HG03558 (cell line): Measurements from ENCODE around the gene TRIP12.
"Not testable (repeated sequence)": the region's sequence is repeated elsewhere in the genome, so short reads cannot be mapped to it uniquely, and the experiment has no call there.

Experiments used
- ATAC-seq: cut with Tn5 transposase; IDR thresholded peaks from one replicate; pipeline ENCODE4 v1.9.1; 2021; ENCODE audit warnings: moderate number of reproducible peaks; ENCODE audit not compliant: unreplicated experiment; ENCODE audit errors: extremely low read depth

TRIP12 gene

DNA sequence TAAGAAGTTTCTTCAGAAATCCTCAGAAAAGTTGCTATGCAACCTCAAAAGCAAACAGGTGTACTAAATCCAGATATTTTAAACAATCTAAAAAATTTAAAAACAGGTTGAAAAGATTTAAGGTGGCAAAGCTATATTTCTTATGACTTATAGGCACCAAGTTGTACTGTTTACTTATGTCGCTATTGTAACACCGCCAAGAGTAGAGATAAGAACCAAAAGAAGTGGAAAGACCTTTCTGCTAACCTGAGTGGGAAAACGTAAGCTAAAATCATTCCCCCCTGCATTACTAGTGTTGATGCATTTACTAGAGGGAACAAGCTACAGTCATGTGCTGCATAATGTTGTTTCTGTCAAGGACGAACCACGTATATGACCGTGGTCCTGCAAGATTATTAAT lies 83.1 kb downstream of the TRIP12 start:
- no peak for ATAC-seq

DNA sequence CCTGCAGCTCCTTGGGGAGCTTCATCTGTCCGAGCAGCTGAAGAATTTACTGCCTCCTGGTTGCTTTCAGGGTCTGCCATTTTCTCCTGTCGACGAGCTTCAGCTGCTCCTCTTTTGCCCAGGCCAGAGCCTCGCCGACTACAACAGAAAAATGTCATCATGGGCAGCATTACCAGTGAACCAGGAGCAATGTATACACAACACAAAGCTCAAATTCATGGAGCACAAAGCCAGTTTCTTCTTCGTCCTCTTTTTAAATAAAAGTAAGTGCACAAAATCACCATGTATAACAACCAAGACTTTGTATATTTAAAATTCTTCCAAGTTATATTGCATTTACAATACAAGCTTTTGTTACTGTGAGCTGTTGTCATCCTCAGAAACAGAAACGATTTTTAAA lies 85.0 kb downstream of the TRIP12 start:
- no peak for ATAC-seq

DNA sequence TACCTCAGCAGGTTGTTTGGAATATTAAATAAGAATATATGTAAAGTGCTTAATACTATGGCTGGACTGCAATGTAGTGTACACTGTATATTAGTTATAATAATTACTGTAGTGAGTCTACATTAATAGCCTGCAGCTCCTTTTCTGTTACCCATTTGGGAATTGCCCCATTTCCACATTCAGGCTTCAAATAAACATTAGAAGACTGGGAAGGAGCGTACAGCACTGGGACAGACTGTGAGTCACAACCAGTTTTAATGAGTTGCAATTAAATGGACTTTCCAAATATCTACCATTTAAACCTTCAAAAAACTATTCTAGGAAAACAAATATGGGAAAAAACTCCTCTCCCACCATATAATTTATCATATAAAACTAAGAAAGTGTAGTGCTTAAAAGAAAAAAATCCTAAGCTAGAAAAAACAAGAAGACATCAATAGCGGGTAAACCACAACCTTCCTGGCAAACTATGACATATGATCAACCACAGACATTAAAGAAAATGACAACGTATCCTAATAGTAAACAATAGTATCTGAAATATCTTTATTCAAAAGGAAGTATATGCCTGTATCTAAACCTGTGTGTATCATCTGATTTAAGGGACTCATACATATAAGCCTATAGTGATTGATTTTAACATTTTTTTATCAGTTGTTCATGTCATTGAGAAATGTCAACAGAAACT lies 86.1 kb downstream of the TRIP12 start:
- ATAC-seq: no peak

DNA sequence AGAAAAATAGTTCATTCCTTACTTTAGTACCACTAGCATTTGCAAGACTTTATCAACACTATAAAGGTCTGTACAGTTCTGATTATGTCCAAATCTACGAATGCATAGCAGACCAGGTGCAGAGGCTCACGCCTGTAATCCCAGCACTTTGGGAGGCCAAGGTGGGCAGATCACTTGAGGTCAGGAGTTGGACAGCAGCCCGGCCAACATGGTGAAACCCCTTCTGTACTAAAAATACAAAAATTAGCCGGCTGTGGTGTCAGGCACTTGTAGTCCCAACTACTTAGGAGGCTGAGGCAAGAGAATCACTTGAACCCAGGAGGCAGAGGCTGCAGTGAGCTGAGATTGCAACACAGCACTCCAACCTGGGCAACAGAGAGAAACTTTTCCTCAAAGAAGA lies 87.4 kb downstream of the TRIP12 start:
- ATAC-seq: not testable (repeated sequence)

DNA sequence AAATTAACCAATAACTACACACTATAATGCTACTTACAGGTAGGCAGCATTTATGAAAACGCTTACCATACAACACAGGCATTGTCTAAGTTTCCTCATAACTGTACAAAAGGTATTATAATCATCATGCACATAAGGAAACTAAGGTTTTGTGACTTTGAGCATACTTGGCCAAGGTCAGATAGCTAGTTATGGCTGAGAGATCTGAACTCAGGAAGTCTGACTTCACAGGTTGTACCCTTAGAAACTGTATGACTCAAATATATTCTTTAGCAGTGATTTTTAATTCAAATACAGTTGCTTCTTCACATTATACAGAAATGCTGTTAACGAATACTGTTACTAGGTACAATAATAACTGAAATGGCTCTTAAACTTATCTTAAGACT lies 89.3 kb downstream of the TRIP12 start:
- ATAC-seq: no peak

DNA sequence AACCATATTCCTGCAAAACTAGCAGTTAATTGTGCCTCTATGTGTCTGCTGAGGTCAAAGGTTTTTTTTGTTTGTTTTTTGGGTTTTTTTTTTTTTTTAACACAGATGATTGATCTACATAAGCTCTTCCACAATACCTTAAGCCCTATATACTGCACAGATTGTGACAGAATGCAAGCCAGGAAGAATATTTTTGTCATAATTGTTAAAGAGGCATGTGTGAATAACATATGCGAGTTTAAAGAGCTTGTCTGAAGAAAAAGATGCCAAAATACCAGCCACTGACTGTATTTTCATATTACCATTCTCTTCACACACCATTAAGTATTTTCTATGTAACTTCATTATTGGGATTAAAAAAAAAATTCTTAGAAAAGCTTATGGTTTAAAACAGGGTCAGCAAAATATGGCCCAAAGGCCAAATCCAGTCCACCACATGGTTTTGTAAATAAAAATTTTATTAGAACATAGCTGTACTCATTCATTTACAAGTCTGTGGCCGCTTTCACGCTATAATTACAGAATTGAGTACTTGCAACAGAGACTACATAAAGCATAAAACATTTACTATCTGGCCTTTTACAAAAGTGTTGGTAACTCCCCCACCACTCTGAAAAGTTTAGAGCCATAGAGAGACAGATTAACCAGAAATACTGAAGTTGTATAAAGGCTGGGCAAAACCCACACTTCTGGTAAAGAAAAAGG lies 89.9 kb downstream of the TRIP12 start:
- no peak for ATAC-seq

DNA sequence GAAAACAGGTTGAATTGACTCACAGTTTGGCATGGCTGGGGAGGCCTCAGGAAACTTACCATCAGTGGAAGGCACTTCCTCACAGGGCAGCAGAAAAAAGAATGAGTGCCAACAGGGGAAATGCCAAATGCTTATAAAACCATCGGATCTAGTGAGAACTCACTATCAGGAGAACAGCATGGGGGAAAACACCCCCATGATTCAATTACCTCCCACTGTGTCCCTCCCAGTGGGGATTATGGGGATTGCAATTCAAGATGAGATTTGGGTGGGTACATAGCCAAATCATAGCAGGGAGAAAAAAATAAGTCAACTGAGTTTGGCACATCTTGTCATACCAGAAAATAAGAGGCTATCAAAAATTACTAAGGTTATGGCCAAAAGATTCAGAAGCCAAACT lies 96.3 kb downstream of the TRIP12 start:
- ATAC-seq: no peak

DNA sequence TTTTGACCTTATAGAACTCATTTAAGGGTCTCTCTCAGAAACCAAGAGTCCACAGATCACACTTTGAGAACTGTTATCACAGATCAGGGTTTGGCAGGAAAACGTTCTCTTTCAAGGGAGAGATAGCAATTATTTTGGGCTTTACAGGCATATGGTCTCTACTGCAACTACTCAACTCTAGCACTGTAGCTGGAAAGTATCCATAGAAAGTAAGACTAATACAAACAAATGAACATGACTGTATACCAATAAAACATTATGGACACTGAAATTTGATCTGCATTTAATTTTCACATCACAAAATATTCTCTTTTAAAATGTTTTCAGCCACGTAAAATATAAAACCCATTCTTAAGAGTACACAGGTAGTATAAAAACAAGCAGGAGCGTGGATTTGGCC lies 100.5 kb downstream of the TRIP12 start:
- ATAC-seq: no peak

DNA sequence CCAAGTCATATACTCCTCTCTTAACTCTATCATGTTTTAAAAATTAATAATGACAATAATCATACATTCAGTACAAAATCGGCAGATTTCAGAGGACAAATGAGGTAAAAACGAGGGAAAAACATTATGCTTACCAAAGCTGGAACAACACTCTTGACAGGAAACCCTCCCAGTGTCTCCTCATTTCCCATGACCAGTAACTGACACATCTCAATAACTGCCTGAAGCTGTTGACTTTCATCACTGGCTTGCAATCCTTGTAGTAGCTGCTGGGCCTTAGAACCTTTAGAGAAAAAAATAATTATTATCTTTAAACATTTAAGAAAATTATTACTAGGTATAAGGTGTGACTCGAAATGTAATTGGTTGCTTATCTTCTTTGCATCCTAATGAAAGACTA lies 103.6 kb downstream of the TRIP12 start:
- no peak for ATAC-seq

DNA sequence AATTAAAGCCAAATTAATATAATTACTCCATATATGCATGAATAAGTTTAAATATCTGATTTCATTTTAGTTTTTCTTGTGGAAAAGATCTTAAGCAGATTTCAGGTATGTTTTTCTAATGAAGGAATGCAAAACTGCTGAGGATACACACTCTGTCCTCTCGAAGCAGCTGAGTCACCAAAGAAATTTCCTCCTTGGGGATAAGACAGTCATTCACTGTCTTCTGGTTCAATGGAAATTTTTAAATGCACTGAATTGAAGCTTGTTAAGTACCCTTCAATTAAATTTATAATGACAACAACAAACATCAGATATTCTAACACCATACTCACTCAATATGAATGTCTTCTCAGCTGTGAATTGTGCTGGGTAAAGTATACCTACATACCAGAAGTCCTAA lies 106.0 kb downstream of the TRIP12 start:
- ATAC-seq: no peak

DNA sequence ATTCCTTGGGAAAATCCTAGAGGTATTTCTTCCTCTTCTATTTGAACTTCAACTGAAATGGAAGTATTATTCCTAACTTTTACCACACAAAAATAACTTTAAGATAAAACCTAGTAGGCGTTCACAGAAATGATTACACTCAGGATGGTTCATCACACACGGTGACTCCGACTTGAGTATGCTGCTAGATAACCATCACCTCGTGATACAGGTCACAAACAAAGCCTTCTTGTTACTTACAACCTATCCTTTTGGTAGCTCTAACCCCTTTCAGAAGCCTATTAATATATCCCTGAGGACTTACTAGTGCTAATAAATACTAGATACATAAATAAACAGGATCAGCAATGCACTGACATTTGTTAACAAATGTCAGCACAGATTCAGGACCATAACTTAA lies 106.5 kb downstream of the TRIP12 start:
- ATAC-seq: no peak

DNA sequence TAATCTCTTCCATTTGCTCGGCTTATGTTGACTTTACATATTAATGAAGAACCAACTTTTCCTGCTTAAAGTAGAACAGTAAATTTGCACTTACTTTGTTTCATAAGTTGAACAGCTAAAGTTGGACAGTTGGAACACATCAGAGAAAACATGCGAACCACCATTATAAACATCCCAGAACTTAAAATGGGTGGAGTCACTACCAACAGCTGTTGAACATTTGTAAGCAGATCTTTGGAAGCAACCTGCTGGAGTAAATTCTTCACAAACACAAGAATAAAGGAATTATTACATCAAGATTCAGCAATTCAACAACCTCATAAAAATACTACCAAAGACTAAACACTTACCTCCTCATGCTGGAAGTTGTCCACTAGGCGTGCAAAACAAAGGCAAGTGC lies 111.0 kb downstream of the TRIP12 start:
- ATAC-seq: no peak

DNA sequence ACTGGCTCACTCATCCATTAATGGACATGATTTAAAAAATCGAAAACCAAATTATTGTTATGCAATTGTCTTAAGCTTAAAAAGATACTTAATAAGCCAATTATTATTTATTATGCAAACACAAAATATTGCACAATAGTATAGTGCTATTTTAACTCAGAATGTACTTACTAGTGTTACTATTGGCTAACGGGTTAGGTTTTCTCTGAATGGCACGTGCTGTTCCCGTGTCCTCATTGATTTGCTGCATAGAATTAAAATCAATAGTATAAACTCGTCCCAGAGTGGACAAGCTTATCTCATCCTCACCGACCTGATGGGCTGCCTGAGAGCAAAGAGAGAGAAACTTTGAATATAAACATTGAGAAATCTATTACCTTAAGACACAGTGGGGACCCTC lies 116.2 kb downstream of the TRIP12 start:
- ATAC-seq: no peak

DNA sequence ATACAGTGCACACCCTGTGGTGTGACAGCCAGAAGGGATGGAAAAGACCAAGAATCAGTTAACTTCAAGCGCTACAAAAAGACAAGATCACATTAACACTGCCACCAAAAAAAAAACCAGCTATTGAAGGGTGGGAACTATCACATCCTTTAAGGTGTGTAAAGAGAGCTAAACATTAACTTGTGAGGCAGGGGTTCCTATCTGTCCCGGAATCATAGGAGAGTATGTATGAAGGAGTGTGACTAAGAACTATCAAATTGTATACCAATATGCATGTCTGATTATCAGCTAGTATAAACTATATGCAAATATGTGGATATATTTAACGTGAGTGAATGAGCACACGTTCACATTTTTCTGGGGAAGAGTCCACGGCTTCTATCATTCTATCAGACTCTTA lies 119.0 kb downstream of the TRIP12 start:
- no peak for ATAC-seq

DNA sequence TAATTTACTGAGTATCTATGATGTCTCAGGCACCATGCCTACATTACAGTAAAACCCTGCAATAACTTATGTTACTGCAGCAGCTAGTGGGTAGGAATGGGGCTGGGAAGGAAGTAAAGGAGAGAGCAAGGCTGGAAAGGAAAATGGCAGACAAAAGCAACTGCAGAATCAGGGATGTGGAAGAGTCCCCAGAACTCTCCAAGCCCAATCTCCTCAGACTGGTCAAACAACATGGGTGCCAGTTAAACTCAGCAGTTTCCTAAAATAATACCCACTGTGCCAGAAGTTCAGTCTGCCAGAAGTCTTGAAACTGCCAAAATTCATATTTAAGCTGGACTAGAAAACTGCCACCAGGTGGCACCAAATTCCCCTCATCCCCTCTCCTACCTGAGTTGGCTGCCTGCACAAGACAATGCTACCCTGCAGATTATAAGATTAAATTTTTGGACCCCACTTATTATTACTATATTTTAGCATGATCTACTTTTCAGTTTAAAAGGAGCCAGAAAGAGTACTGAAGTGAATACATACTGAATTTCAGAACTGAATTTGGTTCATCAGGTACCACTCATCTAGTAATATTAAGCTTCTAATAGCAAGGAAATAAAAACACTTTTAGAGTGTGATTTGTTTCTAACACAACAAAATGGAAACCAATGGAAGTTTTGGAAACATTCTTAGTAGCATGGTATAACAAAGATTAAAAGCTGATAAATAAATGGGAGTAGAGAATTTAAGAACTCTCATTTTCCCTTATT lies 120.6 kb downstream of the TRIP12 start:
- no peak for ATAC-seq

DNA sequence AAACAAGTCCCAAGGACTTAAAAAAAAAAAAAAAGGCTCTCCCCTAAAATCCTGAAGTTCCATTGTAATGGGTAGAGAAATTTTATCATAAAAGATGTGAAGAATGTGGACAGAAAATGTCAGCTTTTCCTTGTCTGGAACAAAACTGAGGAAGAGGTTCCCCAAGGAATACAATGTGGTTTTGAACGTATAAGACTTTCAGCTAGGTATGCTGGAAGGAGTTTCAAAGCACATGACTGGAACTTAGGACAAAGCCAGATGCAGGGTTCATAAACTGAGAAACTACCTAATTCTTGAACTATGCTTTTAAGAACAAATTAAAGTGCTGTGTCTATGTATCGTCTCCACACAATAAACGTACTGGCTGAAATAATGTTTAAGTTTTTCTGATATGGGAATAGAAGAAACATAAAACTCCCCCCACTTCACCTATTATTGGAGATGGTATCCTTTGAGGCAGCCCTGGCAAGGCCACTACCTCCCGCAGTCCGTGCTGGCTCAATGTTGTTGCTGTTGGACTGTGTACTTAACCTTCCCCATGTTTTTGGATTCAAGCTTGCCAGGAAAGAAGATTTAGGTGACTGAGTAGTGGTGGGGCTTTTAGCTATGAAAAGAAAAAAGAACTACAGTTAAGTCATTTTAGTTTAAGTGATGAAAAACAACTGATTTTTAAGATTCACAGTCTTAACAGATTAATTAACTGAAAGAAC lies 123.2 kb downstream of the TRIP12 start:
- ATAC-seq: no peak

DNA sequence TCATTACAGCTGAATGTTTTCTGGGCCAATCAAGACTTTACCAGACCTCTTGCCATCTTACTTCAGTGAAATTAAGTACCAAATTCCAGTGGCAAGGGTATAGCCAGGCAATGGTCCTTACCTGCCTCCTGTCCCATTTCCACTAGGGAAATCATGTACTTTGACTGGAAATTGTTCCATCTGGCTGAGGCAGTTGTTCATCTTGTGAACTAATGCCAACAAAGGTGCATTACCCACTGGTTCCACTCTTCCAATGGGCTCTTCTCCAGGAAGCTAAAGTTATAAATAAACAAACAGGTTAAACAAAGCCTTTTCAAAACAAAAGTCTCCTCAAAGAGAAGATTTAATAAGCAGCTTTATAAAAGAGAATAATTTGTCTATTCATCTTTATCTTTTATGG lies 126.8 kb downstream of the TRIP12 start:
- no peak for ATAC-seq

DNA sequence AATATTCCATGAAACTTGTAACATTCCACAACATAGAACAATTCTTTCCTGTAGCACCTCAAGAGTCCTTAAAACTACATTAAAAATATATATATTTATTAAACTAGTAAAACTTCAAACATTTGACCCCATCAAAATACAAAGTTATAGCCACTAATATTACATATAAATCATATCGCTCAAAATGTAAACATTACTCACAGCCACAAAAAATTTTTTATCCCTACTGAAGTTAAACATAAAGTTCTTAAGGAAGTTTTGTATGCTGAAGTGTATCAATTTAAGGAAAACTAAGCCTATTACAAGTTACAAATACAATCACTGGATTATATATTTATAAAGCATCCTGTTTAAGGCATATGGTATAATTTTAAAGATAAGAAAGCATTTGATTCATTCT lies 127.2 kb downstream of the TRIP12 start:
- no peak for ATAC-seq

DNA sequence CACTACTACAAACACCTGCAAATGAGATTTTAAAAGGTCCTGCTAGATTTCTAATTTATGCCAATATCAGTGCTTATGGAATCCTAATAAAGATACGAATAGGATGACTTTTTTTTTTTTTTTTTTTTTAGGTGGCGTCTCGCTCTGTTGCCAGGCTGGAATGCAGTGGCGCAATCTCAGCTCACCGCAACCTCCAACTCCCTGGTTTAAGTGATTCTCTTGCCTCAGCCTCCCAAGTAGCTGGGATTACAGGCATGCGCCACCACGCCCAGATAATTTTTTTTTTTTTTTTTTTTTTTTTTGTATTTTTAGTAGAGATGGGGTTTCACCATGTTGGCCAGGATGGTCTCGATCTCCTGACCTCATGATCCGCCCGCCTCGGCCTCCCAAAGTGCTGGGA lies 135.5 kb downstream of the TRIP12 start:
- ATAC-seq: not testable (repeated sequence)

DNA sequence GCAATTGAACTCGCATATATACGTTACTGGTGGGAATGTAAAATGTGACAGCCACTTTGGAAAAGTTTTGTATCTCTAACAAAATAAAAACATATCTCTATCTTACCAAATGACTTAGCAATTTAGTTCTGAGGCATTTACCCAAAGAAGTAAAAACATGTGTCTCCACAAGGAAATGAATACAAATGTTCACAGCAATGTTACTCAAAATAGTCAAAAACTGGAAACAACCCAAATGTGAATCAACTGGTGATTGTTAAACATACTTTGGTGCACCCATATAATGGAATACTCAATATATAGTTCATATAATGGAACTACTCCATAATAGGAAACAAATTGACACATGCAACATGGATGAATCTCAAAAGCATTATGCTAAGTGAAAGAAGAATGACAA lies 137.0 kb downstream of the TRIP12 start:
- ATAC-seq: no peak
